Stimulated activated CD4-positive, alpha-beta T cell treated with anti-CD3 and anti-CD28 coated beads, Interleukin-15, amount 100 ng/mL, for 1 hour (primary cell): ENCODE measurements around the gene PIAS4.

ENCODE experiments used
- DNase-seq, 2 donors: peaks; one replicate each; pipeline ENCODE4 v3.0.0-alpha.2; 2020; ENCODE audit warnings: low read depth in 1 of 2, low spot score in 1 of 2

PIAS4 gene

GRCh38 chr19:4069331-4069959 is 61.9 kb downstream of the PIAS4 start:
- no peak for DNase-seq

GRCh38 chr19:4071610-4072009 is 64.1 kb downstream of the PIAS4 start:
- DNase-seq = no peak

GRCh38 chr19:4075373-4075772 is 67.8 kb downstream of the PIAS4 start:
- no peak for DNase-seq

- no peak for DNase-seq
Observed at GRCh38 chr19:4077007-4077374, 69.5 kb downstream of the PIAS4 start.

- DNase-seq = no peak
Observed at GRCh38 chr19:4077800-4078684, 70.5 kb downstream of the PIAS4 start.

- DNase-seq = no peak
Observed at GRCh38 chr19:4080473-4080872, 72.9 kb downstream of the PIAS4 start.

- DNase-seq = no peak
Observed at GRCh38 chr19:4081441-4082129, 74.0 kb downstream of the PIAS4 start.

GRCh38 chr19:4082172-4082571 is 74.6 kb downstream of the PIAS4 start:
- DNase-seq = no peak

GRCh38 chr19:4083677-4084546 is 76.4 kb downstream of the PIAS4 start:
- no peak for DNase-seq

GRCh38 chr19:4084547-4084877 is 77.0 kb downstream of the PIAS4 start:
- DNase-seq = no peak

GRCh38 chr19:4086411-4086867 is 78.9 kb downstream of the PIAS4 start:
- DNase-seq = no peak

- DNase-seq = no peak
Observed at GRCh38 chr19:4087787-4088679, 80.5 kb downstream of the PIAS4 start.

GRCh38 chr19:4088975-4089374 is 81.4 kb downstream of the PIAS4 start:
- peak in 1 of 2 donors; percentile 22 for DNase-seq
